ENCODE data around the gene MMAA.

DNA sequence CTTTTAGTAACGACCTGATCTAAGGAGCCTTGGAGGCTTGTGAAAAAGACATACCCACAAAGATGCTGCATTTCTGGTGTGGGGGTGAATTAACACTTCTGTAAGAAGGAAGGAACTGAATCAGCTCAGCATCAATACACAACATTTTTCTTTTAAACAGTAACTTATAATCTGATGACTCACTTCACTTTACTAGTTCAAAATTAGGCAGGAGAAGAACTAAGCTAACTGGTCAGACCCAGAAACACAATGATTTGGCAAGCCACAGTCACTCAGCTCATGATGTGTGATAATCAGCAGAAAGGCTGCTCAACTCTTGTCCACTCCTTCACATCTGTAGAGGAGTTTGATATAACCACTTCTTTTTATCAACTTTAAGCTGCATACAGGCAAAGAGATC lies 4.6 kb downstream of the MMAA start:
- TF ChIP-seq ZNF792 (tag by site-specific recombination; IDR thresholded peaks at IDR 0.05) (no peak), ZNF623 (tag by site-specific recombination; IDR thresholded peaks at IDR 0.05) (no peak), ZNF510 (tag by site-specific recombination; IDR thresholded peaks at IDR 0.05; ENCODE audit: insufficient replicate concordance) (no peak), ZXDB (tag by site-specific recombination; IDR thresholded peaks at IDR 0.05) (no peak), ZBTB8A (tag by site-specific recombination; IDR thresholded peaks at IDR 0.05) (no peak), BCL11A (tag by site-specific recombination; IDR thresholded peaks at IDR 0.05; ENCODE audit: low read depth) (no peak)
- TF ChIP-seq, protein P1, sequence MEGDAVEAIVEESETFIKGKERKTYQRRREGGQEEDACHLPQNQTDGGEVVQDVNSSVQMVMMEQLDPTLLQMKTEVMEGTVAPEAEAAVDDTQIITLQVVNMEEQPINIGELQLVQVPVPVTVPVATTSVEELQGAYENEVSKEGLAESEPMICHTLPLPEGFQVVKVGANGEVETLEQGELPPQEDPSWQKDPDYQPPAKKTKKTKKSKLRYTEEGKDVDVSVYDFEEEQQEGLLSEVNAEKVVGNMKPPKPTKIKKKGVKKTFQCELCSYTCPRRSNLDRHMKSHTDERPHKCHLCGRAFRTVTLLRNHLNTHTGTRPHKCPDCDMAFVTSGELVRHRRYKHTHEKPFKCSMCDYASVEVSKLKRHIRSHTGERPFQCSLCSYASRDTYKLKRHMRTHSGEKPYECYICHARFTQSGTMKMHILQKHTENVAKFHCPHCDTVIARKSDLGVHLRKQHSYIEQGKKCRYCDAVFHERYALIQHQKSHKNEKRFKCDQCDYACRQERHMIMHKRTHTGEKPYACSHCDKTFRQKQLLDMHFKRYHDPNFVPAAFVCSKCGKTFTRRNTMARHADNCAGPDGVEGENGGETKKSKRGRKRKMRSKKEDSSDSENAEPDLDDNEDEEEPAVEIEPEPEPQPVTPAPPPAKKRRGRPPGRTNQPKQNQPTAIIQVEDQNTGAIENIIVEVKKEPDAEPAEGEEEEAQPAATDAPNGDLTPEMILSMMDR (tag by site-specific recombination; IDR thresholded peaks at IDR 0.05) = no peak
- TF ChIP-seq, protein P2, sequence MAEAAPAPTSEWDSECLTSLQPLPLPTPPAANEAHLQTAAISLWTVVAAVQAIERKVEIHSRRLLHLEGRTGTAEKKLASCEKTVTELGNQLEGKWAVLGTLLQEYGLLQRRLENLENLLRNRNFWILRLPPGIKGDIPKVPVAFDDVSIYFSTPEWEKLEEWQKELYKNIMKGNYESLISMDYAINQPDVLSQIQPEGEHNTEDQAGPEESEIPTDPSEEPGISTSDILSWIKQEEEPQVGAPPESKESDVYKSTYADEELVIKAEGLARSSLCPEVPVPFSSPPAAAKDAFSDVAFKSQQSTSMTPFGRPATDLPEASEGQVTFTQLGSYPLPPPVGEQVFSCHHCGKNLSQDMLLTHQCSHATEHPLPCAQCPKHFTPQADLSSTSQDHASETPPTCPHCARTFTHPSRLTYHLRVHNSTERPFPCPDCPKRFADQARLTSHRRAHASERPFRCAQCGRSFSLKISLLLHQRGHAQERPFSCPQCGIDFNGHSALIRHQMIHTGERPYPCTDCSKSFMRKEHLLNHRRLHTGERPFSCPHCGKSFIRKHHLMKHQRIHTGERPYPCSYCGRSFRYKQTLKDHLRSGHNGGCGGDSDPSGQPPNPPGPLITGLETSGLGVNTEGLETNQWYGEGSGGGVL (tag by site-specific recombination; IDR thresholded peaks at IDR 0.05) = no peak

Measured in HEK293 (cell line).